ENCODE results near the gene TCL1A. TPM values are rescaled to one million over a fixed set of nuclear protein-coding genes. Genes with fewer than 3 reads are reported as not detected.
"Not testable (repeated sequence)": the region's sequence is repeated elsewhere in the genome, so short reads cannot be mapped to it uniquely, and the experiment has no call there.

TCL1A gene
- total and polyA plus RNA-seq, 2 donors, result 0.08 to 2.0 TPM

- H3K4me3 ChIP-seq (ENCODE audit: low read depth, low read length), result no peak overlapping the region
- no peaks in the 10 kb centered on the region for H3K4me1 ChIP-seq (ENCODE audit: insufficient read depth)
- no peak overlapping the region for H3K27ac ChIP-seq (ENCODE audit: low read depth)
- no peaks in the 10 kb centered on the region for H3K36me3 ChIP-seq (ENCODE audit: insufficient read depth)
- no peak for DNase-seq (ENCODE audit: extremely low spot score)
- 53% methylated on average over 4 of the region's 4 CpGs for WGBS
Measured at GRCh38 chr14:95679148-95679815, 34.6 kb downstream of the TCL1A start.

GRCh38 chr14:95677179-95677835 lies 36.6 kb downstream of the TCL1A start:
- no peak for DNase-seq (ENCODE audit: extremely low spot score)
- Histone ChIP-seq H3K4me1 (ENCODE audit: insufficient read depth) (no peaks in the 10 kb centered on the region), H3K27ac (ENCODE audit: low read depth) (no peak overlapping the region), H3K4me3 (ENCODE audit: low read depth, low read length) (no peak overlapping the region), H3K36me3 (ENCODE audit: insufficient read depth) (no peaks in the 10 kb centered on the region)
- 60% methylated on average over 4 of the region's 4 CpGs for WGBS

- H3K36me3 ChIP-seq (ENCODE audit: insufficient read depth), result no peaks in the 10 kb centered on the region
- WGBS, result 70% methylated on average over 4 of the region's 4 CpGs
- no peak overlapping the region for H3K4me3 ChIP-seq (ENCODE audit: low read depth, low read length)
- no peak for DNase-seq (ENCODE audit: extremely low spot score)
- H3K4me1 ChIP-seq (ENCODE audit: insufficient read depth), result no peaks in the 10 kb centered on the region
- no peak overlapping the region for H3K27ac ChIP-seq (ENCODE audit: low read depth)
Measured at GRCh38 chr14:95675486-95675885, 38.4 kb downstream of the TCL1A start.

- 83% methylated on average over 4 of the region's 4 CpGs for WGBS
- Histone ChIP-seq H3K27ac (ENCODE audit: low read depth) (no peak overlapping the region), H3K36me3 (ENCODE audit: insufficient read depth) (no peaks in the 10 kb centered on the region), H3K4me1 (ENCODE audit: insufficient read depth) (no peaks in the 10 kb centered on the region), H3K4me3 (ENCODE audit: low read depth, low read length) (no peak overlapping the region)
- no peak for DNase-seq (ENCODE audit: extremely low spot score)
Measured at GRCh38 chr14:95674613-95675012, 39.3 kb downstream of the TCL1A start.

- Histone ChIP-seq H3K4me3 (ENCODE audit: low read depth, low read length) (no peak overlapping the region), H3K4me1 (ENCODE audit: insufficient read depth) (no peaks in the 10 kb centered on the region), H3K27ac (ENCODE audit: low read depth) (no peak overlapping the region), H3K36me3 (ENCODE audit: insufficient read depth) (no peaks in the 10 kb centered on the region)
- no peak for DNase-seq (ENCODE audit: extremely low spot score)
- WGBS, result 83% methylated on average over 10 of the region's 10 CpGs
Measured at GRCh38 chr14:95668235-95668772, 45.6 kb downstream of the TCL1A start.

GRCh38 chr14:95667249-95667693 lies 46.7 kb downstream of the TCL1A start:
- Histone ChIP-seq H3K36me3 (ENCODE audit: insufficient read depth) (no peaks in the 10 kb centered on the region), H3K4me3 (ENCODE audit: low read depth, low read length) (no peak overlapping the region), H3K27ac (ENCODE audit: low read depth) (no peak overlapping the region), H3K4me1 (ENCODE audit: insufficient read depth) (no peaks in the 10 kb centered on the region)
- whole genome bisulfite sequencing, result 15% methylated on average over 3 of the region's 3 CpGs
- no peak for DNase-seq (ENCODE audit: extremely low spot score)

GRCh38 chr14:95666450-95666849 lies 47.5 kb downstream of the TCL1A start:
- Histone ChIP-seq H3K36me3 (ENCODE audit: insufficient read depth) (no peaks in the 10 kb centered on the region), H3K27ac (ENCODE audit: low read depth) (no peak overlapping the region), H3K4me3 (ENCODE audit: low read depth, low read length) (no peak overlapping the region), H3K4me1 (ENCODE audit: insufficient read depth) (no peaks in the 10 kb centered on the region)
- DNase-seq (ENCODE audit: extremely low spot score), result no peak
- 68% methylated on average over 5 of the region's 5 CpGs for WGBS

GRCh38 chr14:95665530-95665929 lies 48.4 kb downstream of the TCL1A start:
- H3K4me3 ChIP-seq (ENCODE audit: low read depth, low read length); H3K4me1 ChIP-seq (ENCODE audit: insufficient read depth); H3K36me3 ChIP-seq (ENCODE audit: insufficient read depth); DNase-seq (ENCODE audit: extremely low spot score); H3K27ac ChIP-seq (ENCODE audit: low read depth): not testable (repeated sequence)
- WGBS, result 60% methylated on average over 8 of the region's 8 CpGs

- no peaks in the 10 kb centered on the region for H3K36me3 ChIP-seq (ENCODE audit: insufficient read depth)
- H3K27ac ChIP-seq (ENCODE audit: low read depth), result no peak overlapping the region
- no peak for DNase-seq (ENCODE audit: extremely low spot score)
- WGBS, result 77% methylated on average over 8 of the region's 8 CpGs
- H3K4me1 ChIP-seq (ENCODE audit: insufficient read depth), result no peaks in the 10 kb centered on the region
- no peak overlapping the region for H3K4me3 ChIP-seq (ENCODE audit: low read depth, low read length)
Measured at GRCh38 chr14:95664546-95664945, 49.4 kb downstream of the TCL1A start.

GRCh38 chr14:95664066-95664465 lies 49.9 kb downstream of the TCL1A start:
- Histone ChIP-seq H3K4me1 (ENCODE audit: insufficient read depth) (no peaks in the 10 kb centered on the region), H3K27ac (ENCODE audit: low read depth) (no peak overlapping the region), H3K36me3 (ENCODE audit: insufficient read depth) (no peaks in the 10 kb centered on the region), H3K4me3 (ENCODE audit: low read depth, low read length) (no peak overlapping the region)
- WGBS, result 92% methylated on average over 3 of the region's 3 CpGs
- DNase-seq (ENCODE audit: extremely low spot score), result no peak

- H3K36me3 ChIP-seq (ENCODE audit: insufficient read depth), result no peaks in the 10 kb centered on the region
Measured at GRCh38 chr14:95663226-95663797, 50.6 kb downstream of the TCL1A start.

GRCh38 chr14:95662376-95663186 lies 51.3 kb downstream of the TCL1A start:
- Histone ChIP-seq H3K4me3 (ENCODE audit: low read depth, low read length) (no peak overlapping the region), H3K36me3 (ENCODE audit: insufficient read depth) (no peaks in the 10 kb centered on the region), H3K27ac (ENCODE audit: low read depth) (no peak overlapping the region), H3K4me1 (ENCODE audit: insufficient read depth) (no peaks in the 10 kb centered on the region)
- 63% methylated on average over 4 of the region's 4 CpGs for WGBS
- DNase-seq (ENCODE audit: extremely low spot score), result no peak

More at GRCh38 chr14:95663226-95663797, 50.6 kb downstream of the TCL1A start:
- Histone ChIP-seq H3K4me1 (ENCODE audit: insufficient read depth) (no peaks in the 10 kb centered on the region), H3K27ac (ENCODE audit: low read depth) (no peak overlapping the region), H3K4me3 (ENCODE audit: low read depth, low read length) (no peak overlapping the region)
- WGBS, result 84% methylated on average over 5 of the region's 5 CpGs
- DNase-seq (ENCODE audit: extremely low spot score), result no peak
